PC-3 (cell line): ENCODE results near the gene CFAP410. TPM values are rescaled to one million over a fixed set of nuclear protein-coding genes. Genes with fewer than 3 reads are reported as not detected.

ENCODE experiments used
- ATAC-seq: fragments of 200-7000 bp; cut with Tn5 transposase; 2 replicates; pipeline ENCODE4 v1.9.1; 2020; ENCODE audit warnings: mild to moderate bottlenecking, moderate library complexity
- BruUV-seq: library from RNA; stranded (reverse); fragments of 400-500 nt; replicated peaks from 2 replicates; lab custom pipeline; 2021; lab: Mats Ljungman, UMichigan
- CTCF ChIA-PET: fragments of 300-600 bp; sonication (Branson Sonifier 250); formaldehyde crosslinking; loops from one replicate; lab custom pipeline; 2022; ENCODE audit warnings: antibody characterized with exemption; lab: Charles Lee
- POLR2A ChIA-PET: fragments of 300-600 bp; sonication (Branson Sonifier 250); formaldehyde crosslinking; loops from one replicate; lab custom pipeline; 2022; ENCODE audit warnings: antibody characterized with exemption; ENCODE audit not compliant: unreplicated experiment; lab: Charles Lee
- DNase-seq: peaks from one replicate; pipeline ENCODE4 v3.0.0-alpha.2; 2015
- H2AFZ ChIP-seq: fragments of 300-600 bp; sonication (generic); 2 replicates; pipeline ENCODE4 v1.6.0; 2016; ENCODE audit warnings: antibody characterized with exemption, low read length
- H3F3A ChIP-seq: fragments of 300-600 bp; sonication (generic); one replicate; pipeline ENCODE4 v1.6.0; 2017; ENCODE audit warnings: antibody characterized with exemption, low read length, control low read depth, mild to moderate bottlenecking; ENCODE audit not compliant: unreplicated experiment
- H3K27ac ChIP-seq: fragments of 300-600 bp; sonication (generic); 2 replicates; pipeline ENCODE4 v1.5.1; 2016; ENCODE audit warnings: mild to moderate bottlenecking, low read length
- H3K27me3 ChIP-seq: fragments of 300-600 bp; sonication (generic); 2 replicates; pipeline ENCODE4 v1.6.1; 2016; ENCODE audit warnings: low read length, mixed read lengths
- H3K36me3 ChIP-seq: fragments of 300-600 bp; sonication (generic); 2 replicates; pipeline ENCODE4 v1.6.1; 2016; ENCODE audit warnings: low read depth, mixed run types, low read length, mixed read lengths
- H3K4me1 ChIP-seq: fragments of 300-600 bp; sonication (generic); 2 replicates; pipeline ENCODE4 v1.5.1; 2016; ENCODE audit warnings: low read length; ENCODE audit not compliant: insufficient read depth
- H3K4me2 ChIP-seq: fragments of 300-600 bp; sonication (generic); 2 replicates; pipeline ENCODE4 v1.6.0; 2016; ENCODE audit warnings: low read length
- H3K4me3 ChIP-seq: fragments of 300-600 bp; sonication (generic); 2 replicates; pipeline ENCODE4 v1.5.1; 2016; ENCODE audit warnings: mild to moderate bottlenecking, low read length, mixed read lengths
- H3K79me2 ChIP-seq: fragments of 300-600 bp; sonication (generic); 2 replicates; pipeline ENCODE4 v1.6.1; 2017; ENCODE audit warnings: low read length, mixed read lengths
- H3K9ac ChIP-seq: fragments of 300-600 bp; sonication (generic); 2 replicates; pipeline ENCODE4 v1.6.0; 2016; ENCODE audit warnings: mild to moderate bottlenecking, low read length
- H3K9me2 ChIP-seq: fragments of 300-600 bp; sonication (generic); replicated peaks from 2 replicates; pipeline ENCODE4 v1.6.1; 2016; ENCODE audit warnings: mixed run types, low read length, mixed read lengths
- H3K9me3 ChIP-seq: fragments of 300-600 bp; sonication (generic); 2 replicates; pipeline ENCODE4 v1.6.1; 2016; ENCODE audit warnings: low read length, mixed read lengths
- H4K20me1 ChIP-seq: fragments of 300-600 bp; sonication (generic); 2 replicates; pipeline ENCODE4 v1.6.1; 2016; ENCODE audit warnings: low read length, mixed read lengths
- EZH2 ChIP-seq: fragments of 300-600 bp; sonication (generic); IDR thresholded peaks from one replicate; pipeline ENCODE4 v1.6.1; 2017; ENCODE audit warnings: antibody characterized with exemption, mild to moderate bottlenecking, low read length; ENCODE audit not compliant: unreplicated experiment
- EZH2phosphoT487 ChIP-seq: fragments of 300-600 bp; sonication (generic); IDR thresholded peaks from 2 replicates; pipeline ENCODE4 v1.6.1; 2018; ENCODE audit warnings: mild to moderate bottlenecking, antibody characterized with exemption, low read length, borderline replicate concordance
- intact Hi-C: fragments of 100-400 bp; cut with micrococcal nuclease; formaldehyde crosslinking; loops from 2 replicates; pipeline ENCODE4 v1.9.0; 2023
- total RNA-seq: library from RNA; depleted of rRNA; stranded (reverse); fragments of >200 nt; gene quantifications from 2 replicates; pipeline ENCODE4 v1.2.3, GENCODE V29; 2014
- TF ChIP-seq, protein P1 (sequence below): fragments of 300-600 bp; sonication (generic); conservative IDR thresholded peaks from 2 replicates; pipeline ENCODE4 v1.5.1; 2017; ENCODE audit warnings: antibody characterized with exemption, low read depth, mild to moderate bottlenecking, low read length

The CFAP410 gene
- total RNA-seq, 1 experiment from 2014 or later, result 18.4 TPM

DNA sequence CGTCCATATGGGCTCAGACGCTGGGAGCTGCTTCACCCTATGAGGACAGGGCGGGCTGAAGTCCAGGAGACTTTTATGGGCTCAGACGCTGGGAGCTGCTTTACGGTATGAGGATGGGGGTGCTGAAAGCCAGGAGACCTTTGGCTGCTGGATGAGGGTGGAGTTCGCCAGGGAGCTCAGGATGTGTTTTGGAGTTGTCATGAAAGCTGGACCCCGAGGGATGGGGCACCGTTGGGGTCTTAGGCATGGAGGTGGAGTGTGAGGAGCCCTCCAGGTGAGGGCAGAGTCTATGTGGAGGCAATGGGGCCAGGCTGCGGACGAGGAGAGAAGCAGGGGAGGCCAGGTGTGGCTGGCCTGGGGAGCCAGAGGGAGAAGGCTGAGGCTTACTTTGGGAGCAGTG is 41.7 kb upstream of the CFAP410 start:
- H3K27me3 ChIP-seq, result peaks cover 4% of the 10 kb centered on the region; the same call in 1 of the 2 replicates
- H3K27ac ChIP-seq, result no peak overlapping the region
- TF ChIP-seq EZH2phosphoT487 (no peak), EZH2 (no peak)
- TF ChIP-seq, protein P1, sequence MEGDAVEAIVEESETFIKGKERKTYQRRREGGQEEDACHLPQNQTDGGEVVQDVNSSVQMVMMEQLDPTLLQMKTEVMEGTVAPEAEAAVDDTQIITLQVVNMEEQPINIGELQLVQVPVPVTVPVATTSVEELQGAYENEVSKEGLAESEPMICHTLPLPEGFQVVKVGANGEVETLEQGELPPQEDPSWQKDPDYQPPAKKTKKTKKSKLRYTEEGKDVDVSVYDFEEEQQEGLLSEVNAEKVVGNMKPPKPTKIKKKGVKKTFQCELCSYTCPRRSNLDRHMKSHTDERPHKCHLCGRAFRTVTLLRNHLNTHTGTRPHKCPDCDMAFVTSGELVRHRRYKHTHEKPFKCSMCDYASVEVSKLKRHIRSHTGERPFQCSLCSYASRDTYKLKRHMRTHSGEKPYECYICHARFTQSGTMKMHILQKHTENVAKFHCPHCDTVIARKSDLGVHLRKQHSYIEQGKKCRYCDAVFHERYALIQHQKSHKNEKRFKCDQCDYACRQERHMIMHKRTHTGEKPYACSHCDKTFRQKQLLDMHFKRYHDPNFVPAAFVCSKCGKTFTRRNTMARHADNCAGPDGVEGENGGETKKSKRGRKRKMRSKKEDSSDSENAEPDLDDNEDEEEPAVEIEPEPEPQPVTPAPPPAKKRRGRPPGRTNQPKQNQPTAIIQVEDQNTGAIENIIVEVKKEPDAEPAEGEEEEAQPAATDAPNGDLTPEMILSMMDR, result no peak
- no peaks in the 10 kb centered on the region for H3K4me1 ChIP-seq
- no peaks in the 10 kb centered on the region for H3K9me2 ChIP-seq
- no peaks in the 10 kb centered on the region for H3K79me2 ChIP-seq
- H3K9ac ChIP-seq, result no peak overlapping the region
- POLR2A ChIA-PET, result no interaction called here
- no peaks in the 10 kb centered on the region for H3K36me3 ChIP-seq
- intact Hi-C loops, result no loop called here
- no TSS peak for BruUV-seq
- DNase-seq (no peak), ATAC-seq (no peak)
- H2AFZ ChIP-seq, result no peak overlapping the region
- no peak overlapping the region for H3K4me3 ChIP-seq
- peaks cover 19% of the 10 kb centered on the region; the same call in 1 of the 2 replicates for H3K9me3 ChIP-seq
- CTCF ChIA-PET, result no interaction called here
- H3F3A ChIP-seq, result no peaks in the 10 kb centered on the region
- no peaks in the 10 kb centered on the region for H4K20me1 ChIP-seq
- no peak overlapping the region for H3K4me2 ChIP-seq

DNA sequence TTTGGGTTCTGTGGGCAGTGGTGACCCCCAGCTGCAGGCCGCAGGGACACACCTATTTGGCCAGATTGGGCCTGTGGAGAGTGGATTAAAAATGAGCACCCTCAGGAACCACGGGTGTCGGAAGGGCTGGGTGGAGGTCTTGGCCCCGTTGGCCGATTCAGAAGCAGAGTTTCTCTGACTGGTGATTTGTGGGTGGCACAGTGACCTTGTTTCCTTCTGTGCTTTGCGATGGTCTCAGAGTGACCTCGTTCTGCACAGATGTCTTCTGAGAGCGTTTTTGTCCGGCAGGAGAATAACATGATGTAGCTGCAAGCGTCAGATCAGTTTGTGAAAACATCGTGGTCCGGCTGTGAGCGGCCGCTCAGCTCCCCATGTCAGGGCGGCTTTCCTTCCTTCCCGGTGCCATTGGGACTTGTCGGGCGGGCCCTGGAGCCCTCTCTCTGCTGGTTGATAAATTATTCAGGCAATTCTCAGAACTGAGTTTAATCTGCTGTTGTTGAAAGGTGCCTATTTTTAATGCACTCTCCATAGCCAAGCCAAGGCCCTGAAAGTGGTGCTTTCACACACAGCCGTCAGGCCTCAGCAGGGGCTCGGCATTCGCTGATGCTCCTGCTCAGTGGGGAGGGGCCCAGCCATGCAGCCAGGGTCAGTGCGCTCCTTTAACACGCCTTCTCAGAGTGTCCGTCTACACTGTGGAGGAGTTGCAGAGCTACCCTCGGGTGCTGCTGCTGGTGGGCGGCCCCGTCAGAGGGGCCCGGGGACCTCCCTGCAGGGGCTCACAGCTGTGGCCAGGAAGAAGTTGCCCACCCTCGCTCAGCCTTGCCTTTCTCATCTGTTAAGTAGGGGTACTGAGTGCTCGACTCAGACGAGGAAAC is 41.0 kb upstream of the CFAP410 start:
- Histone ChIP-seq H3K9me2 (no peaks in the 10 kb centered on the region), H4K20me1 (no peaks in the 10 kb centered on the region), H3K36me3 (no peaks in the 10 kb centered on the region), H3F3A (no peaks in the 10 kb centered on the region), H3K79me2 (no peaks in the 10 kb centered on the region), H3K27ac (no peak overlapping the region), H3K9me3 (peaks cover 15% of the 10 kb centered on the region; the same call in 1 of the 2 replicates), H2AFZ (no peak overlapping the region), H3K4me1 (no peaks in the 10 kb centered on the region), H3K4me2 (no peak overlapping the region), H3K27me3 (peaks cover 4% of the 10 kb centered on the region; the same call in 1 of the 2 replicates), H3K9ac (no peak overlapping the region), H3K4me3 (no peak overlapping the region)
- TF ChIP-seq, protein P1, result no peak
- TF ChIP-seq EZH2 (no peak), EZH2phosphoT487 (no peak)
- intact Hi-C loops, result no loop called here
- ChIA-PET POLR2A (no interaction called here), CTCF (no interaction called here)
- BruUV-seq, result no TSS peak
- DNase-seq, result no peak
- ATAC-seq, result no peak

DNA sequence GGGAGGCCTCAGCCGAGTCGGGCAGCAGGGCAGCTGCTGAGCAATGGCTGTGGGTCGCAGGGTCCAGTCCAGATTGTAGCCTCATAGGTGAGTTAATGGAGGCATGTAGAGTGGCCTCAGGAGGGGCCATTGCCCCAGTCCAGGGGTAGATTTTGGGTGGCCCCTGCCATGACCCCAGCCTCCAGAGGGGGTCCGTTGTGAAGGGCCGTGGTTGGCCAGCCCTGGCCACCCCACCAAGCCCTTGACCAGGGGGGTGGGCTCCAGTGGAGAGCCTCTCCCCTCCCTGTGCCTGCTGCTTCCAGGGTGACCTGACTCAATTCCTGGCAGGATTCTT is 40.3 kb upstream of the CFAP410 start:
- ChIA-PET POLR2A (no interaction called here), CTCF (no interaction called here)
- H3K4me2 ChIP-seq, result no peak overlapping the region
- H2AFZ ChIP-seq, result no peak overlapping the region
- H3F3A ChIP-seq, result no peaks in the 10 kb centered on the region
- intact Hi-C loops, result no loop called here
- no peak for DNase-seq
- no peaks in the 10 kb centered on the region for H4K20me1 ChIP-seq
- no peak overlapping the region for H3K4me3 ChIP-seq
- H3K27me3 ChIP-seq, result peaks cover 4% of the 10 kb centered on the region; the same call in 1 of the 2 replicates
- H3K27ac ChIP-seq, result no peak overlapping the region
- H3K9me3 ChIP-seq, result peaks cover 8% of the 10 kb centered on the region; the same call in 1 of the 2 replicates
- BruUV-seq, result no TSS peak
- TF ChIP-seq, protein P1, result no peak
- TF ChIP-seq EZH2, result no peak
- TF ChIP-seq EZH2phosphoT487, result no peak
- H3K36me3 ChIP-seq, result no peaks in the 10 kb centered on the region
- H3K4me1 ChIP-seq, result no peaks in the 10 kb centered on the region
- H3K79me2 ChIP-seq, result no peaks in the 10 kb centered on the region
- no peak for ATAC-seq
- H3K9me2 ChIP-seq, result no peaks in the 10 kb centered on the region
- H3K9ac ChIP-seq, result no peak overlapping the region
